Measurements from ENCODE around the gene OGFR.
"Not testable (repeated sequence)": the region's sequence is repeated elsewhere in the genome, so short reads cannot be mapped to it uniquely, and the experiment has no call there.

Gene OGFR

DNA sequence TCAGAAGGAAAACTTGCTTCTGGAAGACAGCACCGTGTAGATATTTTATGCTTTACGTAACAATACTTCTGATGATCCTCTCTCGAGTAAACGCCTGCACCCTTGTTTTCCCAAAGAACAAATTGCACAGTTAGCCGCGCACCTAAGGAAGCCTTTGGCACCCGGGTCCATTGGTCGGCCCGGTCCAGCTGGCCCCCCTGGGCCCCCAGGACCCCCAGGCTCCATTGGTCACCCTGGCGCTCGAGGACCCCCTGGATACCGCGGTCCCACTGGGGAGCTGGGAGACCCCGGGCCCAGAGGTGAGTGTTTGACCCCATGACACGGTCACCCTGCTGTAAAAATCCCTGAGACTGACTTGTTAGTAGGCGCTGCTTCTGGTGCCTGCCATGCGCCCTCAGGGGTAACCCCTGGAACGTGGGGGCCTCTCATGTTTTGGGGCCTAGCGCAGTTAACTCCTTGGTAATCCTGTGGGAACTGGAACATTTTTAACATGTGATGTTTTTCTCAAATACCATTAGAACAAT lies 32.4 kb downstream of the OGFR start:
- DNase-seq (ENCODE audit: low read depth in 1 of 2, low spot score in 1 of 2): no peak

DNA sequence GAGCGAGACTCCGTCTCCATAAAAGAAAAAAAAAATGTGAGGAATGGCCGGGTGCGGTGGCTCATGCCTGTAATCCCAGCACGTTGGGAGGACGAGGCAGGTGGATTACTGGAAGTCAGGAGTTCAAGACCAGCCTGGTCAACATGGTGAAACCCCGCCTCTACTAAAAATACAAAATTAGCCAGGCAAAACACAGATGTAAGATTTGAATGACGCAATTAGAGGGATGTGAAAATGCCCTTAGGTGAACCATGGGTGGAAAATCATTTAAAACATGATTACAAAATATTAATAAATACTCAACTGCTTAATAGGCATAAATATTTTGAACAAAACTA lies 33.1 kb downstream of the OGFR start:
- no peak for DNase-seq (ENCODE audit: low read depth in 1 of 2, low spot score in 1 of 2)

DNA sequence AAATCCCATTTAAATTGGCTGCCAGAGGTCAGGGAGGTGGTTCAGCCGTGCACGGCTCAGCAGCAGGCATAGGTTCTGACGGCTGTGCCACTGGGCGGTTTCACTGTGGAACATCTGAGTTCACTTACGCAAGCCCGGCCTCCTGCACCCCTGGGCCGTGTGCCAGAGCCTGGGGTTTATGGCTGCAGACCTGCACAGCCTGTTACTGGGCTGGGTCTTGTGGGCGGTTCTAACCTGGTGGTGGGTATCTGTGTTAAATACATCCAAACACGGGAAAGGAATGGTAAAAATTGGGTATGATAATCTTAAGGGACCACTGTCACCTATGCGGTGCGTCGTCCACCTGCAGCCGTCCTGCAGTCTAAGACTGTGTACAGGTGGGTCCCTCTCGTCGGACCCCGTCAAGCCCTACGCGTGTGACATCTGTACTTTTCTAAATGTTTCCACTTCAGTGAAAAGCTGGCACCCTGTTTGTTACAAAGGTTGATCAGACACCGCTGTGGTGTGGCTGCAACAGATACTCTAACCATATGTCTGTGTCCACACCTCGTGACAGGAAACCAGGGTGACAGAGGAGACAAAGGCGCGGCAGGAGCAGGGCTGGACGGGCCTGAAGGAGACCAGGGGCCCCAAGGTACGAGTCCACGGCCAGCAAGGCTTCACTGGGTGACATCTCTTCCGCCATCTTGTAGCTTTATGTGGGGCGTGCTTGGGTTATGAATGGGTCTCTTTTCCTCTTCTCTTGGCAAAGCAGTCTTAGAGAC lies 33.7 kb downstream of the OGFR start:
- DNase-seq (ENCODE audit: low read depth in 1 of 2, low spot score in 1 of 2): no peak

DNA sequence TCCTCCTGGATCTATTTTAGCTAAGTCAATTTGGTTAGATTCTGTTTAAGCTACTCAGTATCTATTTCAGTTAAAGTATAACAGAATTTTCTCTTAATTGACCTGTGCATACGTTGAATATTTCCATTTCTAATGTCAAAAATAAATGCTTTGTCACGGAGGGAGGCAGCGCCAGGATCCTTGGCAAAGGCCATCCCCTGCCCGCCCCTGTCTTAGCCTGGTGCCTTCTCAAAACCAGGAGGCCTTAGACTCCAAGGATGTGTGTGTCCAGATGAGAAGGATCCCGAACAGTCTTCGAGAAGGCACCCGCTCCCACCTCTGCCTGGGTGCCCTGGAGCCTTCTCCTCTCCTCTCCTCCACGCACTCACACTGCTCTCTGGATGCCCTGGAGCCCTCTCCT lies 34.6 kb downstream of the OGFR start:
- DNase-seq (ENCODE audit: low read depth in 1 of 2, low spot score in 1 of 2): no peak

GRCh38 chr20:62839816-62840215 lies 35.2 kb downstream of the OGFR start:
- no peak for DNase-seq (ENCODE audit: low read depth in 1 of 2, low spot score in 1 of 2)

- no peak for DNase-seq (ENCODE audit: low read depth in 1 of 2, low spot score in 1 of 2)
Observed at GRCh38 chr20:62840244-62841197, 35.9 kb downstream of the OGFR start.

- no peak for DNase-seq (ENCODE audit: low read depth in 1 of 2, low spot score in 1 of 2)
Observed at GRCh38 chr20:62841705-62842212, 37.1 kb downstream of the OGFR start.

DNA sequence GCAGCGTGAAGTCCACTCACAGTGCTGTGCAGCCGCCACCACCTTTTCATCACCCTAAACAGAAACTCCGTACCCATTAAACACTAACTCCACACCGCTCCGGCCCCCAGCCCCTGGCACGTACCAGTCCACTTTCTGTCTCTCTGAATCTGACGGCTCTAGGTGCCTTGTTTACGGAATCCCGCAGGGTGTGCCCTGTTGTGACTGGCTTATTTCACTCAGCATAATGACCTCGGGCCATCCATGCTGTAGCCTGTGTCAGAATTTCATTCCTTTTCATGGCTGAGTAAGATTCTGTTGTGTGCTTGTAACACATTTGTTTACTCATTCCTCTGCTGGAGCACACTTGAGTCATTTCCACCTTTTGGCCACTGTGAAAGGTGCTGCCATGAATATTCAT lies 39.0 kb downstream of the OGFR start:
- DNase-seq (ENCODE audit: low read depth in 1 of 2, low spot score in 1 of 2): no peak

- DNase-seq (ENCODE audit: low read depth in 1 of 2, low spot score in 1 of 2): no peak
Observed at GRCh38 chr20:62844182-62844581, 39.5 kb downstream of the OGFR start.

DNA sequence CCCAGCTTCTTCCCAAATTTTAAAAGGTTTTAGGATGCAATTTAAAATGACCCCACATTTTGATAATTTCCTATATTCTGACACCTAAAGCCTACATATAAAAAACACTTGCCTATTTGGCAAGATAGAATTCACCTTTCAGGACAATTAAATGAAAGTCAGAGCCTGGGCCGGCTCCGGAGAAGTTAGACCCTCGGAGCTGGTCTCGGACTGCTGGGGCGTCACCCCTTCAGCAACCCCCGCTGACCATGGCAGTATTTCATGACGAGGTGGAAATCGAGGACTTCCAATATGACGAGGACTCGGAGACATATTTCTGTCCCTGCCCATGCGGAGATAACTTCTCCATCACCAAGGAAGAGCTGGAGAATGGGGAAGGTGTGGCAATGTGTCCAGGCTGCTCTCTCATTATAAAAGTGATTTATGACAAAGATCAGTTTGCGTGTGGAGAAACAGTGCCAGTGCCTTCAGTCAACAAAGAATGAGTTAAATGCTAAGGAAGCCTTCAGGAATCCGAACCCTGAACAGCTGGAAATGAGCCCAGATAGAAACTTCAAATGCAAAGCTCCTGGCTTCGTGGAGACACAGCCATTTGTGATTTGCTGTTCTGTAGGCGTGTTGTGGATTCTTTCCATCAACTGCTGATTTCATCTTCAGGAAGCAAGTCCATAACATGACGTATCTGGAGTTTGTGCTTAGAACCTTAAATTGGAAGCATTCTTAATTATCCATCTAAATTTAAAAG lies 41.0 kb downstream of the OGFR start:
- no peak for DNase-seq (ENCODE audit: low read depth in 1 of 2, low spot score in 1 of 2)

GRCh38 chr20:62846166-62846890 lies 41.7 kb downstream of the OGFR start:
- no peak for DNase-seq (ENCODE audit: low read depth in 1 of 2, low spot score in 1 of 2)

DNA sequence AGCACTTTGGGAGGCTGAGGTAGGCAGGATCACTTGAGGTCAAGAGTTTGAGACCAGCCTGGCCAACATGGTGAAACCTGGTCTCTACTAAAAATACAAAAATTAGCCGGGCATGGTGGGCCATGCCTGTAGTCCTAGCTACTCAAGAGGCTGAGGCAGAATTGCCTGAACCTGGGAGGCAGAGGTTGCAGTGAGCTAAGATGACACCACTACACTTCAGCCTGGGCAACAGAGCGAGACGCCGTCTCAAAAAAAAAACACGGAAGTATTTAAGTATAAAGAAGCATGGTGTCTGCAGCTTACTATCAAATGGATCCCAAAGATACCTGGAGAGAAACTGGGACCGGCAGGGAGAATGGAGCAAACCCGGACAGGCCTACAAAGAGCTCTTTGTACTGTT lies 44.3 kb downstream of the OGFR start:
- DNase-seq (ENCODE audit: low read depth in 1 of 2, low spot score in 1 of 2): not testable (repeated sequence)

DNA sequence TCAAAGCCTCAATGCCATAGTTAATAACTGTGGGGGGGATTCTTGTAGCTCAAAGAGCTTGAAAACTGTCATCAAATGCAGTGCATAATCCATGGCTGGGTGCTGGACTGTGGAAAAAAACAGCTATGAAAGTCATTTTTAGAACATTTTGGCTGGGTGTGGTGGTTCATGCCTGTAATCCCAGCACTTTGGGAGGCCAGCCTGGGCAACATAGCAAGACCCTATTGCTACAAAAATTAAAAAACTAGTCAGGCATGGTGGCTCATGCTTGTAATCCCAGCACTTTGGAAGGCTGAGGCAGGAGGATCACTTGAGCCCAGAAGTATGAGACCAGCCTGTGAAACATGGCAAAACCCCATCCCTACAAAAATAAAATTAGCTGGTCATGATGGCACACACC lies 44.8 kb downstream of the OGFR start:
- no peak for DNase-seq (ENCODE audit: low read depth in 1 of 2, low spot score in 1 of 2)

GRCh38 chr20:62850333-62850974 lies 45.8 kb downstream of the OGFR start:
- no peak for DNase-seq (ENCODE audit: low read depth in 1 of 2, low spot score in 1 of 2)

- DNase-seq (ENCODE audit: low read depth in 1 of 2, low spot score in 1 of 2): no peak
Observed at GRCh38 chr20:62852196-62852595, 47.6 kb downstream of the OGFR start.

DNA sequence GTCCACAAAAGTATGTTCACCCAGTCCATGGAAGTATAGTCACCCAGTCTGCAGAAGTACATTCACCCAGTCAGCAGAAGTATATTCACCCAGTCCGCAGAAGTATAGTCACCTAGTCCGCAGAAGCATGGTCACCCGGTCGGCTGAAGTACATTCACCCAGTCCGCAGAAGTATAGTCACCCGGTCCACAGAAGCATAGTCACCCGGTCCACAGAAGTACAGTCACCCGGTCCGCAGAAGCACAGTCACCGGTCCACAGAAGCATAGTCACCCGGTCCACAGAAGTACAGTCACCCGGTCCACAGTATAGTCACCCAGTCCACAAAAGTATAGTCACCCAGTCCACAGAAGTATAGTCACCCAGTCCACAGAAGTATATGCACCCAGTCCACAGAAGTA lies 48.2 kb downstream of the OGFR start:
- no peak for DNase-seq (ENCODE audit: low read depth in 1 of 2, low spot score in 1 of 2)

DNA sequence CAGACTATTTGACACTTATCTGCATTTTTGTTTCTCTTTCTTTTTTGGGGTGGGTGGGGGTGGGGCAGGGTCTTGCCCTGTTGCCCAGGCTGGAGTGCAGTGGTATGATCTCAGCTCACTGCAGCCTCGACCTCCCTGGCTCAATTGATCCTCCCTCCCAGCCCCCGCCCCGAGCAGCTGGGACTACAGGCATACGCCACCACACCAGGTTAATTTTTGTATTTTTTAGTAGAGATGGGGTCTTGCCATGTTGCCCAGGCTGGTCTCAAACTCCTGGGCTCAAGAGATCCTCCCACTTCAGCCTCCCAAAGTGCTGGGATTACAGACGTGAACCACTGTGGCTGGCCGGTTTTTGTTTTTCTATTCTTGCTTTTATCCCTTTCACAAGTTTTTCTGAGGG lies 48.7 kb downstream of the OGFR start:
- not testable (repeated sequence) for DNase-seq (ENCODE audit: low read depth in 1 of 2, low spot score in 1 of 2)

DNA sequence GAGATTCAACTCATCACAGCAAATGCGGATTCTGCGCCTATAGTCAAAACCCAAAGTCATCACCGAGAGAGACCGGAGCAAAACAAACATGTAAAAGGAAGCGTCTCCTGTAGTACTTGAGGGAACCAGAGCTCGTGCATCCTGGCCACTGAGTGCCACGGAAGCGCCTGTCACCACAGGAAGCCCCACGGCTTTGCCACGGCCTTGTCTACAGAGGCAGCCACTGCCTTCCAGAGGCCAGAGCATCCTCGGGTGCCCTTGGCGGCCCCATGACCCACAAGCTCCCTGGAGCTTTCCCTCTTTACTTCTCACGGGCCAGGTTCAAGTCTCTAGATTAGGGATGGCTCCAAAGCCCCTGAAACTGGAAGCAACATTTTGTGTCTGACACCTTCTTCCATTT lies 49.5 kb downstream of the OGFR start:
- DNase-seq (ENCODE audit: low read depth in 1 of 2, low spot score in 1 of 2): no peak

- DNase-seq (ENCODE audit: low read depth in 1 of 2, low spot score in 1 of 2): no peak
Observed at GRCh38 chr20:62855120-62855519, 50.5 kb downstream of the OGFR start.
